Measurements from ENCODE around the gene KDM8.

- TF ChIP-seq CTCF (conservative IDR thresholded peaks at IDR 0.05) (no peak), EZH2 (IDR thresholded peaks at IDR 0.05; ENCODE audit: low read depth) (no peak)
Measured at GRCh38 chr16:27228621-27229501, 25.5 kb downstream of the KDM8 start.

Data from PC-9 (cell line).